Keratinocyte (primary cell): ENCODE results near the gene RPRD1B. TPM values are rescaled to one million over a fixed set of nuclear protein-coding genes. Genes with fewer than 3 reads are reported as not detected.

Source experiments
- DNase-seq: peaks from one replicate; pipeline ENCODE4 v3.0.0-alpha.2; 2011; ENCODE audit warnings: low read depth, missing footprints, low spot score
- FAIRE-seq: peaks from 2 replicates; lab custom pipeline; 2011; peaks lifted over from hg19 to GRCh38; lab: Jason Lieb, UNC
- H2AFZ ChIP-seq: 2 replicates; pipeline ENCODE4 v1.6.0; 2012; ENCODE audit warnings: low read length, control low read depth, inconsistent platforms; ENCODE audit not compliant: control insufficient read depth
- H3K27ac ChIP-seq: 2 replicates; pipeline ENCODE4 v1.5.1; 2011; ENCODE audit warnings: low read length; ENCODE audit not compliant: control insufficient read depth, insufficient read depth
- H3K27me3 ChIP-seq: 3 replicates; pipeline ENCODE4 v1.6.0; 2011; ENCODE audit warnings: low read length; ENCODE audit not compliant: control insufficient read depth, insufficient read depth; ENCODE audit errors: extremely low read depth
- H3K36me3 ChIP-seq, 2 experiments: 2 replicates in 1 of 2; 3 replicates in 1 of 2; pipeline ENCODE4 v1.5.1; 2011; ENCODE audit warnings: low read length in 2 of 2, mild to moderate bottlenecking in 1 of 2; ENCODE audit not compliant: control insufficient read depth in 2 of 2, insufficient read depth in 2 of 2; ENCODE audit errors: extremely low read depth in 1 of 2
- H3K4me1 ChIP-seq: 3 replicates; pipeline ENCODE4 v1.5.1; 2011; ENCODE audit warnings: low read length; ENCODE audit not compliant: control insufficient read depth, insufficient read depth; ENCODE audit errors: extremely low read depth
- H3K4me2 ChIP-seq: 3 replicates; pipeline ENCODE4 v1.6.0; 2011; ENCODE audit warnings: low read depth, low read length; ENCODE audit not compliant: control insufficient read depth, insufficient read depth; ENCODE audit errors: extremely low read depth
- H3K4me3 ChIP-seq, 3 experiments: fragments of 200-600 bp in 1 of 3; sonication (generic) in 1 of 3; 2 replicates in 2 of 3; 3 replicates in 1 of 3; pipeline ENCODE4 v1.5.1; 2011 to 2016; ENCODE audit warnings: low read length in 3 of 3, mild to moderate bottlenecking in 3 of 3, control low read depth in 2 of 3, inconsistent platforms in 1 of 3, low read depth in 1 of 3, mixed read lengths in 1 of 3, mixed run types in 1 of 3, moderate library complexity in 1 of 3; ENCODE audit not compliant: control insufficient read depth in 2 of 3, insufficient read depth in 2 of 3; ENCODE audit errors: extremely low read depth in 1 of 3
- H3K79me2 ChIP-seq: 2 replicates; pipeline ENCODE4 v1.6.0; 2012; ENCODE audit warnings: low read length; ENCODE audit not compliant: control insufficient read depth, insufficient read depth
- H3K9ac ChIP-seq: 3 replicates; pipeline ENCODE4 v1.6.0; 2011; ENCODE audit warnings: low read length; ENCODE audit not compliant: control insufficient read depth, insufficient read depth; ENCODE audit errors: extremely low read depth
- H3K9me1 ChIP-seq: 3 replicates; pipeline ENCODE4 v1.6.0; 2011; ENCODE audit warnings: low read length; ENCODE audit not compliant: control insufficient read depth, insufficient read depth; ENCODE audit errors: extremely low read depth
- H3K9me3 ChIP-seq: 2 replicates; pipeline ENCODE4 v1.5.1; 2012; ENCODE audit warnings: low read depth, low read length; ENCODE audit not compliant: control insufficient read depth
- H4K20me1 ChIP-seq: 3 replicates; pipeline ENCODE4 v1.6.0; 2011; ENCODE audit warnings: low read length; ENCODE audit not compliant: control insufficient read depth, insufficient read depth; ENCODE audit errors: extremely low read depth
- CTCF ChIP-seq, 3 experiments: IDR thresholded peaks in 1 of 3; conservative IDR thresholded peaks in 1 of 3; optimal IDR thresholded peaks in 1 of 3; 2 replicates in 2 of 3; 3 replicates in 1 of 3; pipeline versions ENCODE3 to v1.5.1; 2011; ENCODE audit warnings: low read length in 3 of 3, mild to moderate bottlenecking in 3 of 3, moderate library complexity in 2 of 3, control low read depth in 1 of 3, inconsistent platforms in 1 of 3; ENCODE audit not compliant: insufficient read depth in 2 of 3; ENCODE audit errors: extremely low read depth in 1 of 3
- EZH2 ChIP-seq: IDR thresholded peaks from one replicate; pipeline ENCODE4 v1.6.1; 2012; ENCODE audit warnings: inconsistent platforms, mild to moderate bottlenecking, low read length, moderate library complexity
- dilution Hi-C: fragments of 300-500 bp; cut with MboI; formaldehyde crosslinking; loops from one replicate; pipeline ENCODE4 v1.7.0; 2020; ENCODE audit warnings: low sequenced_read_pairs; ENCODE audit not compliant: extremely low pct_ligation_motif_present
- polyA plus RNA-seq, 5 experiments: library from polyadenylated mRNA; depleted of rRNA in 3 of 5; stranded (reverse) in 3 of 5; stranded (forward) in 1 of 5; unstranded in 1 of 5; fragments of >200 nt; gene quantifications; 1 replicate in 1 of 5; 2 replicates in 3 of 5; 3 replicates in 1 of 5; pipeline versions ENCODE4 v1.2.1 to v1.2.3, GENCODE V29; 2011 to 2012; ENCODE audit warnings: missing spikeins in 2 of 5, low read depth in 1 of 5, low replicate concordance in 1 of 5

The RPRD1B gene
- polyA plus RNA-seq, 1 donor (not counting 4 experiments of a cell fraction or from before 2014, with no cell fraction given) = 19.9 TPM

- no peaks in the 10 kb centered on the region for H3K27me3 ChIP-seq
- H3K36me3 ChIP-seq = peaks cover 12 to 18% of the 10 kb centered on the region in 2 experiments
- TF ChIP-seq EZH2 = no peak
- no peak for TF ChIP-seq CTCF (optimal IDR thresholded peaks at IDR 0.05 in 1 of 3, IDR thresholded peaks at IDR 0.05 in 1 of 3, conservative IDR thresholded peaks at IDR 0.05 in 1 of 3; ENCODE audit: extremely low read depth in 1 of 3, insufficient read depth in 2 of 3, low read length in 3 of 3)
- H4K20me1 ChIP-seq = no peaks in the 10 kb centered on the region
- H3K4me3 ChIP-seq = no peak overlapping the region
- FAIRE-seq (no peak), DNase-seq (no peak)
- H2AFZ ChIP-seq = no peak overlapping the region
- peaks cover 18% of the 10 kb centered on the region for H3K4me1 ChIP-seq
- peaks cover 2% of the 10 kb centered on the region for H3K9me1 ChIP-seq
- H3K9ac ChIP-seq = no peak overlapping the region
- no peak overlapping the region for H3K4me2 ChIP-seq
- H3K79me2 ChIP-seq = peaks cover 47% of the 10 kb centered on the region
- dilution Hi-C loops = no loop called here
- no peak overlapping the region for H3K27ac ChIP-seq
- no peaks in the 10 kb centered on the region for H3K9me3 ChIP-seq
Measured at GRCh38 chr20:38054647-38055046, 21.1 kb downstream of the RPRD1B start.

- H3K9me1 ChIP-seq = no peaks in the 10 kb centered on the region
- peaks cover 17 to 20% of the 10 kb centered on the region in 2 experiments for H3K36me3 ChIP-seq
- H3K4me3 ChIP-seq = no peak overlapping the region
- H3K9me3 ChIP-seq = no peaks in the 10 kb centered on the region
- peaks cover 11% of the 10 kb centered on the region for H3K4me1 ChIP-seq
- H2AFZ ChIP-seq = no peak overlapping the region
- no peak overlapping the region for H3K4me2 ChIP-seq
- H3K9ac ChIP-seq = no peak overlapping the region
- dilution Hi-C loops = no loop called here
- no peaks in the 10 kb centered on the region for H4K20me1 ChIP-seq
- peaks cover 47% of the 10 kb centered on the region for H3K79me2 ChIP-seq
- H3K27me3 ChIP-seq = no peaks in the 10 kb centered on the region
- no peak for FAIRE-seq
- no peak for TF ChIP-seq CTCF (optimal IDR thresholded peaks at IDR 0.05 in 1 of 3, IDR thresholded peaks at IDR 0.05 in 1 of 3, conservative IDR thresholded peaks at IDR 0.05 in 1 of 3; ENCODE audit: extremely low read depth in 1 of 3, insufficient read depth in 2 of 3, low read length in 3 of 3)
- H3K27ac ChIP-seq = no peak overlapping the region
- no peak for DNase-seq
Measured at GRCh38 chr20:38055294-38055693, 21.7 kb downstream of the RPRD1B start.
